Thoracic aorta (tissue), 2 donors: ENCODE results near the gene DNAH17. TPM values are rescaled to one million over a fixed set of nuclear protein-coding genes. Genes with fewer than 3 reads are reported as not detected.

Source experiments
- ATAC-seq: fragments of 150-250 bp; one replicate; pipeline ENCODE4 v1.8.0; 2017; ENCODE audit warnings: low read depth; ENCODE audit not compliant: insufficient number of reproducible peaks, low FRiP score
- DNase-seq: peaks from one replicate; pipeline ENCODE4 v3.0.0-alpha.2; 2020; ENCODE audit warnings: low spot score
- H3K27ac ChIP-seq, 2 donors: fragments of 200-600 bp; sonication (generic); 1 replicate in 1 of 2; 2 replicates in 1 of 2; pipeline ENCODE4 v1.5.1; 2016; ENCODE audit warnings: mild to moderate bottlenecking in 2 of 2, moderate library complexity in 2 of 2
- H3K27me3 ChIP-seq: fragments of 200-600 bp; sonication (generic); replicated peaks from 2 replicates; pipeline ENCODE4 v1.6.0; 2016; ENCODE audit warnings: mild to moderate bottlenecking; ENCODE audit not compliant: insufficient read depth
- H3K36me3 ChIP-seq: fragments of 200-600 bp; sonication (generic); one replicate; pipeline ENCODE4 v1.5.1; 2016
- H3K4me1 ChIP-seq, 2 donors: fragments of 200-600 bp; sonication (generic); 1 replicate in 1 of 2; 2 replicates in 1 of 2; pipeline versions ENCODE4 v1.5.1 to v1.6.0; 2016; ENCODE audit warnings: low read depth in 2 of 2, mild to moderate bottlenecking in 1 of 2; ENCODE audit not compliant: control insufficient read depth in 1 of 2
- H3K4me3 ChIP-seq: fragments of 200-600 bp; sonication (generic); 2 replicates; pipeline ENCODE4 v1.5.1; 2016; ENCODE audit warnings: mild to moderate bottlenecking
- H3K9me3 ChIP-seq: fragments of 200-600 bp; sonication (generic); 2 replicates; pipeline ENCODE4 v1.5.1; 2016
- CTCF ChIP-seq: fragments of 200-600 bp; sonication (generic); IDR thresholded peaks from one replicate; pipeline ENCODE4 v1.5.1; 2019; ENCODE audit warnings: antibody characterized with exemption
- total RNA-seq, 2 donors: library from RNA; depleted of rRNA; stranded (reverse); fragments of >200 nt; gene quantifications; one replicate each; pipeline versions ENCODE4 v1.1.0 to v1.2.3, GENCODE V29; 2016

Gene DNAH17
- total RNA-seq, 2 donors from 2014 or later: 0.14 TPM

DNA sequence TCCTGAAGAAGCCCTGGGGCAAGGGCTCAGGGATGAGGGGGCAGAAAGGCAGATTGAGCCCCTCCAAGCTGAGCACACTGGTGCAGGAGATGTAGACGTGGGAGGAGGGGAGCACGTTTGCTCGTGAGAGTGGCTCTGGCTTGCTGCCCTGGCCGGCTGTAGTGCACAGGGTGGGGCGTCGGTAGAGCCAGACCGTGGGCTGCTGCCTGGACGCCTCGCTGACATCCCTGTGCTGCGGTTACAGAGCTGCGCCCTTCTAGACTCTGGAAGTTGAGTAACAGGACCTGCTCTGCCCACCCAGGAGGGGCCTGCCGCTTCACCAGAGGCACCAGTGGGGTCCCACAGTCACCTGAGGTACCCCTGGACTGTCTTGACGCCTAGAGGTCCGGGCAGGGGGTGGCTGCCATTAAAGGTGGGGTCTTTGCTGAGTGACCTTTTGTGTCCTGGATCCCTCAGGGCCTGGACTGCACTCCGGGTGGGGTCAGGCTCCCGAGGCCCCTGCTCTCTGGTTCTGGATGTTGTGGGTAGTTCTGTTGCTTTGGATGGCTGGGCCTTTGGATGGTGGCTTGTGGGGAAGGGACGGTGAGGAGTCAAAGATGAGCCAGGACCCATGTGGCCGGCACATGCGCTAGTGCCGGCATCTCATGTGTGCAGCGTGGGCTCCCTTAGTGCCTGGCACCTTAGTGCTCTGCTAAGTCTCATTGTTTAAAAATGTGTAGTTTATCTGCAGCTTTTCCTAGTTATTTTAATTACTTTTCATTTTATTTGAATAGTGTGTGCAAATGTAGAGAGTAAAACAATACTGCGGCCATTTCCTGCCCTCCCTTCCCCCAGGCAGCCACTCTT lies 157.0 kb downstream of the DNAH17 start:
- no peak for ATAC-seq
- no peak overlapping the region for H3K27ac ChIP-seq

GRCh38 chr17:78418326-78419026 lies 158.7 kb downstream of the DNAH17 start:
- ATAC-seq (no peak), DNase-seq (no peak)
- Histone ChIP-seq H3K27me3 (no peaks in the 10 kb centered on the region), H3K36me3 (peaks cover 14% of the 10 kb centered on the region), H3K9me3 (no peaks in the 10 kb centered on the region), H3K4me1 (peaks cover 0 to 16% of the 10 kb centered on the region in 2 donors), H3K4me3 (no peak overlapping the region), H3K27ac (no peak overlapping the region)
- no peak for TF ChIP-seq CTCF

More for the DNA sequence above, 157.0 kb downstream of the DNAH17 start:
- peaks cover 21% of the 10 kb centered on the region for H3K36me3 ChIP-seq
- H3K27me3 ChIP-seq: no peaks in the 10 kb centered on the region
- peaks cover 0 to 16% of the 10 kb centered on the region in 2 donors for H3K4me1 ChIP-seq
- no peak overlapping the region for H3K4me3 ChIP-seq
- TF ChIP-seq CTCF: no peak
- no peaks in the 10 kb centered on the region for H3K9me3 ChIP-seq
- DNase-seq: no peak

DNA sequence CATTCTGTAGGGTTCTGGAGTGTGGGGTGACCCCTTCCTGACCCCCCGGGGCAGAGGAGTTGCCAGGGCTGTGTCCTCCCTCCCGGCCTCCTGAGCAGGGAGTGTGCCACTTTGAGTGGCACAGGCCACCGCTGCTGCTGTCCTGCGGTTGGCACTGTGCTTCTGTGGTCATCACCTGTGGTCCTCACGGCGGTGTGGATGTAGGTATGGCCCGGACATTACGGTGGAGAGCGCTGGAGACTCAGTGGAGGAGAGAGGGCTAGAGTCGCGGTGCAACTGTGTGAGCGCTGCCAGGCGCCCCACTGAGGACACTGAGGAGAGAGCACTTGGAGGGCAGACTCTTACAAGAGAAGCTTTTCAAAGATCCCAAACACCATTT lies 159.7 kb downstream of the DNAH17 start:
- peaks cover 0 to 16% of the 10 kb centered on the region in 2 donors for H3K4me1 ChIP-seq
- TF ChIP-seq CTCF: no peak
- peak overlapping the region in 1 of 2 donors; percentile 56 for H3K27ac ChIP-seq
- ATAC-seq (no peak), DNase-seq (no peak)
- no peaks in the 10 kb centered on the region for H3K27me3 ChIP-seq
- H3K4me3 ChIP-seq: no peak overlapping the region
- no peaks in the 10 kb centered on the region for H3K9me3 ChIP-seq
- peaks cover 14% of the 10 kb centered on the region for H3K36me3 ChIP-seq

GRCh38 chr17:78416791-78417530 lies 160.2 kb downstream of the DNAH17 start:
- no peak for TF ChIP-seq CTCF
- Histone ChIP-seq H3K36me3 (peaks cover 14% of the 10 kb centered on the region), H3K4me1 (peaks cover 0 to 16% of the 10 kb centered on the region in 2 donors), H3K4me3 (no peak overlapping the region), H3K27me3 (no peaks in the 10 kb centered on the region), H3K27ac (peak overlapping the region; percentile 47 to 56), H3K9me3 (no peaks in the 10 kb centered on the region)
- no peak for DNase-seq
- no peak for ATAC-seq
